Stimulated activated CD8-positive, alpha-beta memory T cell treated with anti-CD3 and anti-CD28 coated beads, Interleukin-4, amount 100 ng/mL, for 4 hours (primary cell): ENCODE measurements around the gene SERPINI2.

Experiments used
- DNase-seq, 2 donors: peaks; one replicate each; pipeline ENCODE4 v3.0.0-alpha.2; 2020; ENCODE audit warnings: low read depth in 2 of 2, low spot score in 1 of 2

SERPINI2 gene, protein sequence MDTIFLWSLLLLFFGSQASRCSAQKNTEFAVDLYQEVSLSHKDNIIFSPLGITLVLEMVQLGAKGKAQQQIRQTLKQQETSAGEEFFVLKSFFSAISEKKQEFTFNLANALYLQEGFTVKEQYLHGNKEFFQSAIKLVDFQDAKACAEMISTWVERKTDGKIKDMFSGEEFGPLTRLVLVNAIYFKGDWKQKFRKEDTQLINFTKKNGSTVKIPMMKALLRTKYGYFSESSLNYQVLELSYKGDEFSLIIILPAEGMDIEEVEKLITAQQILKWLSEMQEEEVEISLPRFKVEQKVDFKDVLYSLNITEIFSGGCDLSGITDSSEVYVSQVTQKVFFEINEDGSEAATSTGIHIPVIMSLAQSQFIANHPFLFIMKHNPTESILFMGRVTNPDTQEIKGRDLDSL

GRCh38 chr3:167473863-167474262, at the start of gene SERPINI2:
Gene SERPINI2 (minus strand): TSS chr3:167474042. CDS start chr3:167471834, 2,208 bp downstream.
- no peak for DNase-seq

GRCh38 chr3:167521006-167521355, 47.1 kb upstream of the SERPINI2 start:
- DNase-seq = no peak

DNA sequence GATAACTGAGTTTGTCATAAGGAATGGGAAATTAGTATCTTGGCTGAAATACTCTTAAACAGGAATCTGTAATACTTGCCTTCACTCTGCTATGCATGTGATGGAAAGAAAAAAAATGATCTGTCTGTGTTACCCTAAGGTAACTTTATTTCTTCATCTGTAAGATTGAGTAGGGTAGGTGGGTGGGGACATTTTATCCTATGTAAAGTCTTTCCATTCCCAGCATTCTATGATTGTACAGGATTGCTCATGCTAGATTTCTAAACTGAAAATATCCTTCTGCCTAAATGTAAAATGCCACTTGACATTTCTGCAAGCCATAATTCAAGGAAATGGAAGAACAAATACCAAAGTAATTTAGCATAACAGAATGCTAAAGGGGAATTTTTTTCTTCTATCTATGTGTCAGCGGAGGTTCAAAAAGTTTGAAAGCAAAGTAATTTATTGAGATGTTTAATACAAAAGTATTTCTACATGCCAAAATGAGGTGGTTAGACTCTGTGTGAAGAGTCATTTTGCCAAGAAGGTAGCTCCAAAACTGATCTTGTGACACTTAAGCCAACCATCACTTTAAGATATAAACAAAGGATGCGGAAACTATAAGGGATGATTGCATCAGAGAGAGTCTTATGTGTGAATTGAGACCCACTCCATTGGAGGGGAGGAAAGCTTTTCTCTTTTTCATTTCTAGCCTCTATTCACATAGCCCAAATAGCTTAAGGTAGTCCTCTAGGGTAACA, 46.6 kb upstream of the SERPINI2 start:
- DNase-seq = no peak

DNA sequence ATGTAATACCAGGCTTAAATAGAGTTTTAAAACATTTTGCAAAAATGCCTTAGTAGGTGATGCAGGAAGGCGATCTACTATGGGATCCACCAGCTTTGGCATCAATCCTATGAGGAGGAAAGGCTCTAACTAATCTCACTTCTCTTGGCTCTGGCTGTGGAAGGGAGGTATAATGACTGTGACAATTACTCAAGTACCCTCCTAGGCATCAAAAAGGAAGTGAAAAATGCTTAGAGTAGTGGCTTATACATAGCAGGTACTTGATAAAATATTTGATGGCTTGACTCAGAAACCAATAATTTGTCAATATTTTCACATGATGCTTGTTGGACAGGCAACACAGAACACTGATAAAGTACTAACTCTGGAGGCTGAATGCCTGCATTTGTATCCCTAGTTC, 34.1 kb upstream of the SERPINI2 start:
- no peak for DNase-seq

DNA sequence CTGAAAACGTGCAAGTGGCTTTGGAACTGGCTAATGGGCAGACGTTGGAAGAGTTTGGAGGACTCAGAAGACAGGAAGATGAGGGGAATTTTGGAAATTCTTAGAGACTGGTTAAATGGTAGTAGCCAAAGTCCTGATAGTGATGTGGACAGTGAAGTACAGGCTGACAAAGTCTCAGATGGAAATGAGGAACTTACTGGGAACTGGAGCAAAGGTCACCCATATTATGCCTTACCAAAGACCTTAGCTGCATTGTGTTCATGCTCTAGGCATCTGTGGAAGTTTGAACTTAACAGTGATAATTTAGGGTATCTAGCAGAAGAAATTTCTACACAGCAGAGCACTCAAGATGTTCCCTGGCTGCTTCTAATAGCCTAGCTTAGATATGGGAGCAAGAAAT, 28.6 kb upstream of the SERPINI2 start:
- DNase-seq = no peak

- no peak for DNase-seq
Observed at GRCh38 chr3:167501941-167502340, 28.1 kb upstream of the SERPINI2 start.

GRCh38 chr3:167497903-167498302, 24.1 kb upstream of the SERPINI2 start:
- DNase-seq = no peak

DNA sequence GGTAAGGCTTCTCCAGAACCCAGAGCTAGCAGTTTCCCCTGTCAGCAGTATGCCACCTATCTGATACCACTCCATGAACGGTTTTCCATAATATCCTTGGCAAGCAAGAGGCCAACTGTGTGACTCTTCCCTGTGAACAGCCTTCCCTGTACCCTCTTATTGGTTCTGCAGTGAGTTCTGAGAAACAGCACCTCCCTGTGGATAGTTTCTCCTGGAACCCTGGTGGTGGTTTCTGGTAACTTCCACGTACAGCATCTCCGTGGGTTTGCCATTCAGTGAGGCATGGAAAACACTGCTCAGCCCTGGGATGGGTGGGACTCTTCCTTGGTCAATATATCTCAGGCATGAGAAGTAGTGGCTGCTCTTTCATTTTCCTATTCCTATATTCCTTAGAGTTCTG, 19.4 kb upstream of the SERPINI2 start:
- DNase-seq = no peak

- no peak for DNase-seq
Observed at GRCh38 chr3:167491621-167492020, 17.8 kb upstream of the SERPINI2 start.

GRCh38 chr3:167489571-167489970, 15.7 kb upstream of the SERPINI2 start:
- no peak for DNase-seq

- DNase-seq = no peak
Observed at GRCh38 chr3:167487556-167487955, 13.7 kb upstream of the SERPINI2 start.

GRCh38 chr3:167484551-167484950, 10.7 kb upstream of the SERPINI2 start:
- no peak for DNase-seq

GRCh38 chr3:167483708-167484475, 10.1 kb upstream of the SERPINI2 start:
- no peak for DNase-seq

DNA sequence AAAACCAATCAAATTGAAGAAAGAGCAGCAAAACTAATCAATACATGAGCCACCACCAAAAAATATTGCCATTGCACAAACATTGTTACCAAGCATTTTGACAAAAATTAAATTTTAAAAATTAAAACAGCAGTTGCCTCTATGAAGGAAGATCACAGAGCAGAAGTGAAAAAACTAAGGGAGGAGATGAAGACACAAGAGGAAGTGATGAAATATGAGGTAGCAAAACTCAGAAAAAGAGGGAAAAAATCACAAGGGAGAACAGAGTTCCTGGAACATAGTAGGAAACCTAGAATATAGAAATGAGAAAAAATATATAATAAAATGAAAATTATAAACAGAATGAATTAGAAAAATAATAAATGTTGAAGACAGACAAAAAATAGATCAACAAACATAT, 7.3 kb upstream of the SERPINI2 start:
- no peak for DNase-seq

- no peak for DNase-seq
Observed at GRCh38 chr3:167480748-167481147, 6.9 kb upstream of the SERPINI2 start.

- DNase-seq = no peak
Observed at GRCh38 chr3:167469381-167469780, 4.5 kb downstream of the SERPINI2 start.

DNA sequence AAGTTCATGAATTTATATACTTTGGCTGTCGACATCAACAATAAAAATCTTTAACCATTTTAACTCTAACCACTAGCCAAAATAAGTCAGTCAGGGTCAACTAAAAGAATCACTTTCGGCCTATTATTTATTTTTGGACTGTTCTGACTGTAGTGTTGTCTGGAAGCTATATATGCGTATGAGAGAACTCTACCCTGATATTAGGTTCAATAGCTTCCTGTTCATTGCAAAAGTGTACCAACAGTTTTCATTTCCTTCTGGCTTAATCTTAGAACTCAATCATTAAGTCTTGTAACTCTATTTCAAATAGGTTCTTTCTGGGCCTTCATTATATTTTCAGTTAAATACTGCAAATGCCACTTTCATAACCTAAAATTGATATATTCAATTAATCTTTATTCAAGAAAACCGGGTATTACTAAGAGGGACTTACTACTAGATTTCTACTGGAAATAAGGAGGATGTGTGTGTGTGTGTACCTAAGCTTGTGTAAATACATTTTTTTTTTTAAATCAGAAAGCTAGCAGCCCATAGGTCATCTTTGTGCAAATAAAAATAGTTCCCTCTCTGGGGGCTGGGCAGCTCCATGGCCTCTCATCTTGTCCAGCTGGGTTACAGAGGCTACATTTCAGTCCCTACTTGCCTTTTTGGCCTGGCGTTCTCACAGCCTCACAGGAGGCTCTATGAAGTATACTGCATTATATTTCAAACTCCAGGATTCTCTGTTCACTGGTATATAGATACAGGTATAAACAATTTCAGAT, 5.8 kb downstream of the SERPINI2 start:
- no peak for DNase-seq

GRCh38 chr3:167466966-167467365, 6.9 kb downstream of the SERPINI2 start:
- DNase-seq = no peak

GRCh38 chr3:167456157-167456799, 17.6 kb downstream of the SERPINI2 start:
- no peak for DNase-seq

DNA sequence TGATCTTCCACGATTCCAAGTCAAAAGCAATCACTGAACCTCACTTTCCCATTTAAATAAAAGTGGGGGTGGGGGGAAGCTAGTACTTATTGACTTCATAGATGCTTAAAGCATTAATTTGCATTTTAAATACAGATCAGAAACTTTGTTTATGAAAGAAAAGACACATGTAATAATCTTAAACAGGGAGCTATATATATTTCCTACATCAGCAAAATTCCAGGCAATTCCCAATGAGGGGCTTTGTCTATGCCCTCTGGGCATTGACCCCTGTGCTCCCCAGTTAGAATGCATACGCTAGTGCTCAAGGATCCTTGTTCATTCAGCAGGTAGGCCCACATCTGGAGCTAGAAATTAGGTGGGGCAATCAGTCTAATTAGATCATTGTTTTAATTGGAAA, 20.0 kb downstream of the SERPINI2 start:
- DNase-seq = no peak

GRCh38 chr3:167451282-167451681, 22.6 kb downstream of the SERPINI2 start:
- DNase-seq = no peak
